Right lobe of liver (tissue), 4 donors: ENCODE measurements around the gene CRYBG1.

Experiments used
- CTCF ChIP-seq, 4 donors: fragments of 200-600 bp in 3 of 4; fragments of 450-650 bp in 1 of 4; IDR thresholded peaks; one replicate each; pipeline versions ENCODE4 v1.5.1 to v1.8.0; 2016 to 2022; ENCODE audit warnings: antibody characterized with exemption in 4 of 4, mild to moderate bottlenecking in 2 of 4
- POLR2A ChIP-seq: fragments of 450-650 bp; IDR thresholded peaks from one replicate; pipeline ENCODE4 v1.6.1; 2017; ENCODE audit warnings: antibody characterized with exemption, mild to moderate bottlenecking
- donor health status: DM: no; HTN: no; CAD: no.
- donor health status: DM: no; HTN: no; CAD: no.
- donor health status: DM: no; HTN: yes; CAD: no.

GRCh38 chr6:106469882-106470281 is 109.4 kb downstream of the CRYBG1 start:
- TF ChIP-seq POLR2A (no peak), CTCF (IDR thresholded peaks at IDR 0.05) (no peak)
